Parathyroid adenoma (tissue), 2 donors: ENCODE measurements around the gene TMC6.

Experiments
- H2AFZ ChIP-seq: fragments of 300-600 bp; sonication (generic); one replicate; pipeline ENCODE4 v1.7.0; 2017; ENCODE audit warnings: antibody characterized with exemption, mild to moderate bottlenecking
- H3K27ac ChIP-seq: fragments of 300-600 bp; sonication (generic); one replicate; pipeline ENCODE4 v1.7.0; 2017
- H3K27me3 ChIP-seq: fragments of 300-600 bp; sonication (generic); one replicate; pipeline ENCODE4 v1.7.0; 2017; ENCODE audit warnings: low read length; ENCODE audit not compliant: control insufficient read depth, insufficient read depth
- H3K36me3 ChIP-seq: fragments of 300-600 bp; sonication (generic); one replicate; pipeline ENCODE4 v1.7.0; 2017; ENCODE audit warnings: low read length; ENCODE audit not compliant: control insufficient read depth, insufficient read depth
- H3K4me1 ChIP-seq: fragments of 300-600 bp; sonication (generic); one replicate; pipeline ENCODE4 v1.7.0; 2017; ENCODE audit warnings: control low read depth
- H3K4me2 ChIP-seq: fragments of 300-600 bp; sonication (generic); one replicate; pipeline ENCODE4 v1.7.0; 2017; ENCODE audit warnings: low read length
- H3K4me3 ChIP-seq: fragments of 300-600 bp; sonication (generic); one replicate; pipeline ENCODE4 v1.7.0; 2017; ENCODE audit warnings: low read depth, low read length
- H3K79me2 ChIP-seq: fragments of 300-600 bp; sonication (generic); one replicate; pipeline ENCODE4 v1.7.0; 2017; ENCODE audit warnings: control low read depth
- H3K9ac ChIP-seq: fragments of 300-600 bp; sonication (generic); one replicate; pipeline ENCODE4 v1.7.0; 2017; ENCODE audit warnings: mild to moderate bottlenecking
- H3K9me3 ChIP-seq: fragments of 300-600 bp; sonication (generic); one replicate; pipeline ENCODE4 v1.7.0; 2017; ENCODE audit warnings: low read length; ENCODE audit not compliant: control insufficient read depth
- CTCF ChIP-seq: fragments of 300-600 bp; sonication (generic); IDR thresholded peaks from one replicate; pipeline ENCODE4 v1.7.0; 2017; ENCODE audit warnings: antibody characterized with exemption, mild to moderate bottlenecking
- donor health status: primary hyperparathyroidism.

The TMC6 gene

GRCh38 chr17:78138204-78139060 lies 9.9 kb upstream of the TMC6 start:
- Histone ChIP-seq H3K9ac (no peak overlapping the region), H3K36me3 (no peaks in the 10 kb centered on the region), H3K4me1 (no peaks in the 10 kb centered on the region), H3K27me3 (no peaks in the 10 kb centered on the region), H2AFZ (no peak overlapping the region), H3K27ac (no peak overlapping the region), H3K79me2 (no peaks in the 10 kb centered on the region), H3K9me3 (no peaks in the 10 kb centered on the region), H3K4me3 (no peak overlapping the region), H3K4me2 (no peak overlapping the region)
- no peak for TF ChIP-seq CTCF

- Histone ChIP-seq H3K36me3 (no peaks in the 10 kb centered on the region), H3K4me2 (no peak overlapping the region), H3K4me3 (no peak overlapping the region), H3K4me1 (no peaks in the 10 kb centered on the region), H3K79me2 (no peaks in the 10 kb centered on the region), H2AFZ (no peak overlapping the region), H3K9me3 (no peaks in the 10 kb centered on the region), H3K27me3 (no peaks in the 10 kb centered on the region), H3K27ac (no peak overlapping the region), H3K9ac (no peak overlapping the region)
- TF ChIP-seq CTCF, result no peak
Observed at GRCh38 chr17:78137392-78138203, 9.0 kb upstream of the TMC6 start.

GRCh38 chr17:78135858-78136500 lies 7.4 kb upstream of the TMC6 start:
- Histone ChIP-seq H3K4me1 (no peaks in the 10 kb centered on the region), H3K4me3 (no peak overlapping the region), H3K36me3 (no peaks in the 10 kb centered on the region), H3K27ac (no peak overlapping the region), H3K9me3 (no peaks in the 10 kb centered on the region), H3K9ac (no peak overlapping the region), H3K79me2 (no peaks in the 10 kb centered on the region), H2AFZ (no peak overlapping the region), H3K27me3 (no peaks in the 10 kb centered on the region), H3K4me2 (no peak overlapping the region)
- TF ChIP-seq CTCF, result no peak

- H2AFZ ChIP-seq, result no peak overlapping the region
- H3K36me3 ChIP-seq, result no peaks in the 10 kb centered on the region
- no peaks in the 10 kb centered on the region for H3K4me1 ChIP-seq
- H3K9me3 ChIP-seq, result no peaks in the 10 kb centered on the region
- TF ChIP-seq CTCF, result no peak
- H3K27me3 ChIP-seq, result no peaks in the 10 kb centered on the region
- H3K4me3 ChIP-seq, result no peak overlapping the region
- no peak overlapping the region for H3K4me2 ChIP-seq
- no peak overlapping the region for H3K27ac ChIP-seq
- H3K79me2 ChIP-seq, result no peaks in the 10 kb centered on the region
- H3K9ac ChIP-seq, result no peak overlapping the region
Observed at GRCh38 chr17:78134899-78135385, 6.4 kb upstream of the TMC6 start.
